GM12878 (cell line): ENCODE results near the gene ENTREP1. TPM values are rescaled to one million over a fixed set of nuclear protein-coding genes. Genes with fewer than 3 reads are reported as not detected.

Experiments used
- ATAC-seq: fragments of 200-7000 bp; cut with Tn5 transposase; 3 replicates; pipeline ENCODE4 v1.9.1; 2020; ENCODE audit warnings: mild to moderate bottlenecking, moderate library complexity
- BruUV-seq: library from RNA; stranded (reverse); fragments of 400-500 nt; replicated peaks from 2 replicates; lab custom pipeline; 2021; lab: Mats Ljungman, UMichigan
- CTCF ChIA-PET: fragments of 300-600 bp; sonication (Branson Sonifier 250); formaldehyde crosslinking; extraction: SDS; loops from one replicate; lab custom pipeline; 2021; ENCODE audit warnings: inconsistent platforms; lab: Yijun Ruan, JAX
- POLR2A ChIA-PET: fragments of 350-600 bp; formaldehyde crosslinking; extraction: SDS; loops from one replicate; lab custom pipeline; 2021; ENCODE audit warnings: inconsistent platforms; lab: Charles Lee
- RAD21 ChIA-PET: fragments of 300-600 bp; sonication (Branson Sonifier 250); formaldehyde crosslinking; loops from one replicate; lab custom pipeline; 2023; ENCODE audit warnings: antibody characterized with exemption; ENCODE audit not compliant: unreplicated experiment; lab: Charles Lee
- SMC1A ChIA-PET: fragments of 300-600 bp; sonication (Branson Sonifier 250); formaldehyde crosslinking; loops from one replicate; lab custom pipeline; 2023; ENCODE audit not compliant: unreplicated experiment, uncharacterized antibody; lab: Charles Lee
- DNase-seq: peaks from one replicate; pipeline ENCODE4 v3.0.0-alpha.2; 2011; ENCODE audit warnings: low read depth, low spot score
- FAIRE-seq: peaks from 3 replicates; lab custom pipeline; 2011; peaks lifted over from hg19 to GRCh38; lab: Jason Lieb, UNC
- H2AFZ ChIP-seq: 2 replicates; pipeline ENCODE4 v1.6.0; 2011; ENCODE audit warnings: low read depth, low read length, control low read depth; ENCODE audit not compliant: control insufficient read depth
- H3K27ac ChIP-seq: 2 replicates; pipeline ENCODE4 v1.5.1; 2011; ENCODE audit warnings: control low read depth; ENCODE audit not compliant: control insufficient read depth, insufficient read depth
- H3K27me3 ChIP-seq, 2 experiments: replicated peaks in 1 of 2; 2 replicates each; pipeline versions ENCODE4 v1.6.0 to v1.6.1; 2011; ENCODE audit warnings: low read length in 1 of 2; ENCODE audit not compliant: control insufficient read depth in 2 of 2, insufficient read depth in 2 of 2
- H3K36me3 ChIP-seq, 2 experiments: 2 replicates each; pipeline ENCODE4 v1.5.1; 2011; ENCODE audit warnings: low read length in 1 of 2; ENCODE audit not compliant: control insufficient read depth in 2 of 2, insufficient read depth in 2 of 2
- H3K4me1 ChIP-seq: 2 replicates; pipeline ENCODE4 v1.6.1; 2011; ENCODE audit warnings: mild to moderate bottlenecking, low read length, moderate library complexity, mixed read lengths; ENCODE audit not compliant: control insufficient read depth, insufficient read depth
- H3K4me2 ChIP-seq: 2 replicates; pipeline ENCODE4 v1.6.0; 2011; ENCODE audit warnings: control low read depth; ENCODE audit not compliant: control insufficient read depth, insufficient read depth
- H3K4me3 ChIP-seq: fragments of 200-600 bp; sonication (generic); 2 replicates; pipeline ENCODE4 v1.5.1; 2016
- H3K79me2 ChIP-seq: 2 replicates; pipeline ENCODE4 v1.6.0; 2011; ENCODE audit warnings: low read length; ENCODE audit not compliant: control insufficient read depth, insufficient read depth
- H3K9ac ChIP-seq: 2 replicates; pipeline ENCODE4 v1.8.0; 2011; ENCODE audit warnings: low read length, control low read depth, mixed read lengths; ENCODE audit not compliant: control insufficient read depth, insufficient read depth
- H3K9me3 ChIP-seq: replicated peaks from 3 replicates; pipeline ENCODE4 v1.5.1; 2011; ENCODE audit warnings: mild to moderate bottlenecking, low read length; ENCODE audit not compliant: control insufficient read depth, insufficient read depth
- H4K20me1 ChIP-seq: 2 replicates; pipeline ENCODE4 v1.6.0; 2011; ENCODE audit not compliant: control insufficient read depth, insufficient read depth
- ATF7 ChIP-seq: fragments of 450-650 bp; IDR thresholded peaks from 2 replicates; pipeline ENCODE4 v1.6.1; 2016; ENCODE audit warnings: low read depth, mild to moderate bottlenecking
- EED ChIP-seq: sonication (generic); IDR thresholded peaks from 2 replicates; pipeline ENCODE4 v1.6.1; 2016; ENCODE audit warnings: antibody characterized with exemption, low read depth
- ETV6 ChIP-seq, 2 experiments: fragments of 450-650 bp in 1 of 2; IDR thresholded peaks in 1 of 2; conservative IDR thresholded peaks in 1 of 2; 2 replicates each; pipeline ENCODE4 v1.6.1; 2014; ENCODE audit warnings: antibody characterized with exemption in 1 of 2, borderline replicate concordance in 1 of 2, low read depth in 1 of 2, mild to moderate bottlenecking in 1 of 2, moderate library complexity in 1 of 2
- LARP7 ChIP-seq: fragments of 450-650 bp; IDR thresholded peaks from 2 replicates; pipeline ENCODE4 v1.6.1; 2017; ENCODE audit warnings: mild to moderate bottlenecking
- RAD51 ChIP-seq: fragments of 450-650 bp; IDR thresholded peaks from 2 replicates; pipeline ENCODE4 v1.6.1; 2016; ENCODE audit warnings: moderate library complexity, mild to moderate bottlenecking, inconsistent platforms
- RB1 ChIP-seq: fragments of 450-650 bp; formaldehyde crosslinking; IDR thresholded peaks from 2 replicates; pipeline ENCODE4 v1.6.1; 2017; ENCODE audit warnings: mild to moderate bottlenecking, borderline replicate concordance
- SREBF1 ChIP-seq: IDR thresholded peaks from 2 replicates; pipeline ENCODE4 v1.6.1; 2012; ENCODE audit warnings: mild to moderate bottlenecking, low read length
- TBL1XR1 ChIP-seq: IDR thresholded peaks from 2 replicates; pipeline ENCODE4 v1.6.1; 2012; ENCODE audit warnings: low read depth, low read length, improper control_type of control experiment
- WGBS: methylation state at CpG from one replicate; pipeline ENCODE4 v1.1.6; 2016; ENCODE audit warnings: low lambda C conversion rate; ENCODE audit not compliant: insufficient replicate concordance, insufficient coverage; ENCODE audit errors: missing lambda C conversion rate; 5-methylcytosine and 5-hydroxymethylcytosine counted together
- in situ Hi-C: fragments of 300-500 bp; cut with MboI; formaldehyde crosslinking; loops from 9 replicates; pipeline ENCODE4 v1.14.3; 2018; ENCODE audit warnings: mixed read lengths
- intact Hi-C: fragments of 100-400 bp; cut with micrococcal nuclease; formaldehyde crosslinking; loops from one replicate; pipeline ENCODE4 v1.14.2; 2022; ENCODE audit not compliant: unreplicated experiment
- polyA plus RNA-seq, 11 experiments: library from polyadenylated mRNA; depleted of rRNA in 4 of 11; unstranded in 6 of 11; stranded (reverse) in 5 of 11; fragments of >200 nt; fragmentation: Nextera tagmentation in 4 of 11; fragmentation: Illumina TruSeq in 1 of 11; extraction: Ambion mirVana in 4 of 11; extraction: Trizol in 1 of 11; gene quantifications; 1 replicate in 1 of 11; 2 replicates in 10 of 11; pipeline versions ENCODE4 v1.2.1 to v1.2.3, GENCODE V29; 2011 to 2016; ENCODE audit warnings: inconsistent platforms in 2 of 11, missing spikeins in 2 of 11, low read depth in 1 of 11
- total RNA-seq, 4 experiments: library from RNA; depleted of rRNA in 3 of 4; stranded (reverse); fragments of >200 nt in 3 of 4; fragmentation: Illumina TruSeq in 1 of 4; extraction: Trizol in 1 of 4; gene quantifications; 2 replicates each; pipeline versions ENCODE4 v1.2.1 to v1.2.3, GENCODE V29; 2013 to 2021
- TF ChIP-seq, protein P1 (sequence below): fragments of 450-650 bp; IDR thresholded peaks from 2 replicates; pipeline ENCODE4 v1.6.1; 2016; ENCODE audit warnings: mild to moderate bottlenecking
- TF ChIP-seq, protein P2 (sequence below): fragments of 450-650 bp; formaldehyde crosslinking; IDR thresholded peaks from 2 replicates; pipeline ENCODE4 v1.4.0; 2020; ENCODE audit warnings: mild to moderate bottlenecking, moderate library complexity
- TF ChIP-seq, protein P3 (sequence below): fragments of 450-650 bp; IDR thresholded peaks from 2 replicates; pipeline ENCODE4 v1.6.1; 2017; ENCODE audit warnings: mild to moderate bottlenecking, low read depth, inconsistent platforms; ENCODE audit not compliant: poor library complexity, severe bottlenecking
- TF ChIP-seq, protein P4 (sequence below): IDR thresholded peaks from 2 replicates; pipeline ENCODE4 v1.6.1; 2011; ENCODE audit warnings: low read depth, low read length, improper control_type of control experiment, borderline replicate concordance
- TF ChIP-seq, protein P5 (sequence below): fragments of 450-650 bp; IDR thresholded peaks from 2 replicates; pipeline ENCODE4 v1.6.1; 2017; ENCODE audit warnings: low read depth, mild to moderate bottlenecking, moderate library complexity

The ENTREP1 gene
- total and polyA plus RNA-seq, 10 of the 15 experiments (the other 5 are each of a cell fraction or from before 2014, with no cell fraction given): not detected

DNA sequence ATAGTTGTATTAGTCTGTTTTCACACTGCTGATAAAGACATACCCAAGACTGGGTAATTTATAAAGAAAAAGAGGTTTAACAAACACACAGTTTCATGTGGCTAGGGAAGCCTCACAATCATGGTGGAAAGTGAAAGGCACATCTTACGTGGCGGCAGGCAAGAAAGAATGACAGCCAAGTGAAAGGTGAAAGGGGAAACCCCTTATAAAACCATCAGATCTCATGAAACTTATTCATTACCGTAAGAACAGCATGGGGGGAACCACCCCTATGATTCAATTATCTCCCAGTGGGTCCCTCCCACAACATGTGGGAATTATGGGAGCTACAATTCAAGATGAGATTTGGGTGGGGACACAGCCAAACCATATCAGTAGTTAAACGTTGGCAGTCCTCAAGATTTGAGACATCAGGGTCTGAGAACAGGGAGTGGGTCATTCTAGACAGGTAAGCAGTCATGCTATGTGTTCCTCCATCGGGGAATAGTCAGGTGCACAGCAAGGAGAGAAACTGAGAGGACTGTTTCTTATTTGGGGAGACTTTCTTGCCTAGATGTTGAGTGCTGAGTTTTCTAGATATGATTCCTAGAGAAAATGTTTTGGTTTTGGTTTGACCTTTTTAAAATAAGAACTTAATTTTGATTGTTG is 45.8 kb upstream of the ENTREP1 start:
- ATAC-seq (peak; percentile 72), FAIRE-seq (no peak), DNase-seq (peak; percentile 20)
- no peak overlapping the region for H3K4me3 ChIP-seq
- no peak overlapping the region for H3K27ac ChIP-seq
- no peak overlapping the region for H3K9ac ChIP-seq
- ChIA-PET RAD21 (no interaction called here), SMC1A (no interaction called here), POLR2A (no interaction called here), CTCF (no interaction called here)
- no peaks in the 10 kb centered on the region for H3K27me3 ChIP-seq
- H3K79me2 ChIP-seq: no peaks in the 10 kb centered on the region
- H3K9me3 ChIP-seq: peaks cover 6% of the 10 kb centered on the region
- no TSS peak for BruUV-seq
- H3K4me1 ChIP-seq: 0 out of 2 replicates have a peak, but pooled peaks cover 4% of the 10 kb centered on the region
- under 1% methylated on average over 5 of the region's 5 CpGs for WGBS
- intact Hi-C loops (no loop called here), in situ Hi-C loops (no loop called here)
- H2AFZ ChIP-seq: no peak overlapping the region
- H4K20me1 ChIP-seq: no peaks in the 10 kb centered on the region
- no peaks in the 10 kb centered on the region for H3K36me3 ChIP-seq
- H3K4me2 ChIP-seq: no peak overlapping the region
- TF ChIP-seq, protein P1, sequence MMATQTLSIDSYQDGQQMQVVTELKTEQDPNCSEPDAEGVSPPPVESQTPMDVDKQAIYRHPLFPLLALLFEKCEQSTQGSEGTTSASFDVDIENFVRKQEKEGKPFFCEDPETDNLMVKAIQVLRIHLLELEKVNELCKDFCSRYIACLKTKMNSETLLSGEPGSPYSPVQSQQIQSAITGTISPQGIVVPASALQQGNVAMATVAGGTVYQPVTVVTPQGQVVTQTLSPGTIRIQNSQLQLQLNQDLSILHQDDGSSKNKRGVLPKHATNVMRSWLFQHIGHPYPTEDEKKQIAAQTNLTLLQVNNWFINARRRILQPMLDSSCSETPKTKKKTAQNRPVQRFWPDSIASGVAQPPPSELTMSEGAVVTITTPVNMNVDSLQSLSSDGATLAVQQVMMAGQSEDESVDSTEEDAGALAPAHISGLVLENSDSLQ: peak; percentile 76
- TF ChIP-seq, protein P2, sequence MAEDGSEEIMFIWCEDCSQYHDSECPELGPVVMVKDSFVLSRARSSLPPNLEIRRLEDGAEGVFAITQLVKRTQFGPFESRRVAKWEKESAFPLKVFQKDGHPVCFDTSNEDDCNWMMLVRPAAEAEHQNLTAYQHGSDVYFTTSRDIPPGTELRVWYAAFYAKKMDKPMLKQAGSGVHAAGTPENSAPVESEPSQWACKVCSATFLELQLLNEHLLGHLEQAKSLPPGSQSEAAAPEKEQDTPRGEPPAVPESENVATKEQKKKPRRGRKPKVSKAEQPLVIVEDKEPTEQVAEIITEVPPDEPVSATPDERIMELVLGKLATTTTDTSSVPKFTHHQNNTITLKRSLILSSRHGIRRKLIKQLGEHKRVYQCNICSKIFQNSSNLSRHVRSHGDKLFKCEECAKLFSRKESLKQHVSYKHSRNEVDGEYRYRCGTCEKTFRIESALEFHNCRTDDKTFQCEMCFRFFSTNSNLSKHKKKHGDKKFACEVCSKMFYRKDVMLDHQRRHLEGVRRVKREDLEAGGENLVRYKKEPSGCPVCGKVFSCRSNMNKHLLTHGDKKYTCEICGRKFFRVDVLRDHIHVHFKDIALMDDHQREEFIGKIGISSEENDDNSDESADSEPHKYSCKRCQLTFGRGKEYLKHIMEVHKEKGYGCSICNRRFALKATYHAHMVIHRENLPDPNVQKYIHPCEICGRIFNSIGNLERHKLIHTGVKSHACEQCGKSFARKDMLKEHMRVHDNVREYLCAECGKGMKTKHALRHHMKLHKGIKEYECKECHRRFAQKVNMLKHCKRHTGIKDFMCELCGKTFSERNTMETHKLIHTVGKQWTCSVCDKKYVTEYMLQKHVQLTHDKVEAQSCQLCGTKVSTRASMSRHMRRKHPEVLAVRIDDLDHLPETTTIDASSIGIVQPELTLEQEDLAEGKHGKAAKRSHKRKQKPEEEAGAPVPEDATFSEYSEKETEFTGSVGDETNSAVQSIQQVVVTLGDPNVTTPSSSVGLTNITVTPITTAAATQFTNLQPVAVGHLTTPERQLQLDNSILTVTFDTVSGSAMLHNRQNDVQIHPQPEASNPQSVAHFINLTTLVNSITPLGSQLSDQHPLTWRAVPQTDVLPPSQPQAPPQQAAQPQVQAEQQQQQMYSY (CRISPR knock-in tag): no peak
- no peak for TF ChIP-seq SREBF1
- no peak for TF ChIP-seq LARP7
- TF ChIP-seq, protein P3, sequence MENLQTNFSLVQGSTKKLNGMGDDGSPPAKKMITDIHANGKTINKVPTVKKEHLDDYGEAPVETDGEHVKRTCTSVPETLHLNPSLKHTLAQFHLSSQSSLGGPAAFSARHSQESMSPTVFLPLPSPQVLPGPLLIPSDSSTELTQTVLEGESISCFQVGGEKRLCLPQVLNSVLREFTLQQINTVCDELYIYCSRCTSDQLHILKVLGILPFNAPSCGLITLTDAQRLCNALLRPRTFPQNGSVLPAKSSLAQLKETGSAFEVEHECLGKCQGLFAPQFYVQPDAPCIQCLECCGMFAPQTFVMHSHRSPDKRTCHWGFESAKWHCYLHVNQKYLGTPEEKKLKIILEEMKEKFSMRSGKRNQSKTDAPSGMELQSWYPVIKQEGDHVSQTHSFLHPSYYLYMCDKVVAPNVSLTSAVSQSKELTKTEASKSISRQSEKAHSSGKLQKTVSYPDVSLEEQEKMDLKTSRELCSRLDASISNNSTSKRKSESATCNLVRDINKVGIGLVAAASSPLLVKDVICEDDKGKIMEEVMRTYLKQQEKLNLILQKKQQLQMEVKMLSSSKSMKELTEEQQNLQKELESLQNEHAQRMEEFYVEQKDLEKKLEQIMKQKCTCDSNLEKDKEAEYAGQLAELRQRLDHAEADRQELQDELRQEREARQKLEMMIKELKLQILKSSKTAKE: peak; percentile 53
- TF ChIP-seq ATF7: 0 out of 2 replicates have a peak, but pooled peaks have one; percentile 43
- 0 out of 2 replicates have a peak, but pooled peaks have one; percentile 38 for TF ChIP-seq EED
- TF ChIP-seq, protein P4, sequence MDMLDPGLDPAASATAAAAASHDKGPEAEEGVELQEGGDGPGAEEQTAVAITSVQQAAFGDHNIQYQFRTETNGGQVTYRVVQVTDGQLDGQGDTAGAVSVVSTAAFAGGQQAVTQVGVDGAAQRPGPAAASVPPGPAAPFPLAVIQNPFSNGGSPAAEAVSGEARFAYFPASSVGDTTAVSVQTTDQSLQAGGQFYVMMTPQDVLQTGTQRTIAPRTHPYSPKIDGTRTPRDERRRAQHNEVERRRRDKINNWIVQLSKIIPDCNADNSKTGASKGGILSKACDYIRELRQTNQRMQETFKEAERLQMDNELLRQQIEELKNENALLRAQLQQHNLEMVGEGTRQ: no peak
- TF ChIP-seq, protein P5, sequence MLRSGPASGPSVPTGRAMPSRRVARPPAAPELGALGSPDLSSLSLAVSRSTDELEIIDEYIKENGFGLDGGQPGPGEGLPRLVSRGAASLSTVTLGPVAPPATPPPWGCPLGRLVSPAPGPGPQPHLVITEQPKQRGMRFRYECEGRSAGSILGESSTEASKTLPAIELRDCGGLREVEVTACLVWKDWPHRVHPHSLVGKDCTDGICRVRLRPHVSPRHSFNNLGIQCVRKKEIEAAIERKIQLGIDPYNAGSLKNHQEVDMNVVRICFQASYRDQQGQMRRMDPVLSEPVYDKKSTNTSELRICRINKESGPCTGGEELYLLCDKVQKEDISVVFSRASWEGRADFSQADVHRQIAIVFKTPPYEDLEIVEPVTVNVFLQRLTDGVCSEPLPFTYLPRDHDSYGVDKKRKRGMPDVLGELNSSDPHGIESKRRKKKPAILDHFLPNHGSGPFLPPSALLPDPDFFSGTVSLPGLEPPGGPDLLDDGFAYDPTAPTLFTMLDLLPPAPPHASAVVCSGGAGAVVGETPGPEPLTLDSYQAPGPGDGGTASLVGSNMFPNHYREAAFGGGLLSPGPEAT: peak; percentile 42; the same call in 1 of the 2 replicates
- no peak for TF ChIP-seq RB1
- no peak for TF ChIP-seq RAD51
- no peak for TF ChIP-seq TBL1XR1
- no peak for TF ChIP-seq ETV6 (conservative IDR thresholded peaks at IDR 0.05 in 1 of 2, IDR thresholded peaks at IDR 0.05 in 1 of 2; ENCODE audit: borderline replicate concordance in 1 of 2, low read depth in 1 of 2)
